GM19099 (cell line): ENCODE measurements around the gene CDH15.

Experiments
- POLR2A ChIP-seq: IDR thresholded peaks from 3 replicates; pipeline ENCODE4 v1.6.1; 2011; ENCODE audit warnings: low read depth; ENCODE audit not compliant: insufficient read length; ENCODE audit errors: extremely low read depth

CDH15 gene

DNA sequence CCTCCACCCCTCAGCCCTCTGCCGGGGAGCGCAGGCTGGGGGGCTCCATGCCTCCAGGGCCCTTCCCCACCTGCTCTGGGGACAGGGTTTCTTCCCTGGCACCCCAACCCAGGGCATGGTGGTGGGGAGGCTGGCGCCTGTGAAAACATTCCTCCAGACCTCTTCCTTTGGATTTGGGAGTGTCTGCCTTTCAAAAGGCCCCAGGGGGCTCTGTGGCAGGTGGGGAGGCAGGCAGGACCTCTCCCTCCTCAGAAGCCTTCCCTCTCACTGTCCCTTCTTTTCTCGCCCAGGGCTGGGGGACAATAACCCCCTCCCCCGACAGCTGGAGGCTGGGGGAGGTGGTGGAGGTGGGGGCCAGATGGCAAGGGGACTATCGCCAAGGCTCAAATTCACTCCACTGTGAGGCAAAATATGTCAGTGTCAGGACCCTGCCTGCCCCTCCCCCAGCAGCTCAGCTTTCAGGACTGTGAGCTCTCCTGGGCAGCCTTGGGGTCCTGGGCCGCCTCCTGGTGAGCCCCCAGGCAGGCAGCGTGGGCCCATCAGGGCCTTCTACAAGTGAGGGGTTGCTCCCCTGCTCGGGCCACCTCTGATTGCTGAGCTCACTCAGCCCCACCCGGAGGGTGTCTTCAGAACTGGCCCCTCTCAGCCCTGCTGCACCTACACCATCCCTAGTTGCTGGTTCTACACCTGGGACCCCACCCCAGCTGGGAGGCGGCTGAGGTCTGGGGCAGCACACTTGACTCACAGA is 1.8 kb downstream of the CDH15 start:
- TF ChIP-seq POLR2A: no peak

DNA sequence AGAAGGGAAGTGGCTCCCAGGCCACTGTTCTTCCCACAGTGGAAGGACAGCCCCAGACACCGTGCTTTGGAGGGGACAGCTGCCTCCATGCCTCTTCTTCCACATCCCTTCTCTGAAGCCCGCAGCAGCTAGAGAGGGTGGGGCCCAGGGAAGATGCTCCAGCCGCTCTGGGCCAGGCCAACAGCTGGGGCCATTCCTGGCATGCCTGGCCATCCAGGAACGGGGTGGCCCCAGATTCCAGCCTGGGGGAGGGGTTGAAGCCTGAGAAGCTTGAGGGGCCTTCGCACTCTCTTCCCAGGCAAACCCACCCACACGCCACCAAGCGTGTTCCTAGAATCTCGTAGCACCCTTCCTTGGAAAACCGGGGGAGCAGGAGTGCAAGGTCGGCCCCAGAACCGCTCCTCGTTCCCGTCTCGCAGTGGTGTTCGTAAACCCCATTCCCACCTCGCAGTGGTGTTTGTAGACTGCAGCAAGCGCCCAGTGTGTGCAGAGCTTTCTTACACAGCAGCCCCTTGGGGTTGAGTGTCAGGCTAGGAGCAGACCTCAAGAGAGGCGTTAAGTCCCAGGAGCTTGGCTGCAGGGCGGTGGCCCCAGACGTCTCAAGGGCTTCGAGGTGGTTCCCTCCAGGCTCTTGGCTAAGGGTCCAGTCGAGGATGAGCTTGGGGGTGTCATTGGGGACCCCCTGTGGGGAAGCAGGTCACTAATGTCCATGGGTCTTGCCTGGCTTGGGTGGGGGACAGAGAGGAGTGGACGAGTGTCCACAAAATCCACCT is 2.7 kb downstream of the CDH15 start:
- no peak for TF ChIP-seq POLR2A

DNA sequence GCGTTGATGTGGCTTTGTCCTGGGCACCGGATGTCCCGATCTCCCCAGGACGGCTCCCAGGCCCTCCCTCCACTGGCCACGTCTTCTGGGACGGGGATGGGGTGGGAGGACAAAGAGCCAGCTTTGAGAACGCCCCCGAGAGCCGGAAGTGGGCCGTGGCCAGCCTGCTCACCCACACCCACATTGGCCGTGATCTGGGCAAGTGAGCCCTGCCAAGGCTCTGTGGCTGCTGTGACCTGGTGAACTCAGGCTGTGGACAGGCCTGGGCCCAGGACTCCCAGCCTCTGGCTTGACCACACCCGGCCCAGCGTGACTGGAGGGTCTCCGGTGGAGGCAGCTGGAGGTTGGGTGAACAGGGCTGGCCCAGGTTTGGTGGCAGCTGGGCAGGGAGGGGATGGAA is 3.3 kb downstream of the CDH15 start:
- TF ChIP-seq POLR2A: no peak

DNA sequence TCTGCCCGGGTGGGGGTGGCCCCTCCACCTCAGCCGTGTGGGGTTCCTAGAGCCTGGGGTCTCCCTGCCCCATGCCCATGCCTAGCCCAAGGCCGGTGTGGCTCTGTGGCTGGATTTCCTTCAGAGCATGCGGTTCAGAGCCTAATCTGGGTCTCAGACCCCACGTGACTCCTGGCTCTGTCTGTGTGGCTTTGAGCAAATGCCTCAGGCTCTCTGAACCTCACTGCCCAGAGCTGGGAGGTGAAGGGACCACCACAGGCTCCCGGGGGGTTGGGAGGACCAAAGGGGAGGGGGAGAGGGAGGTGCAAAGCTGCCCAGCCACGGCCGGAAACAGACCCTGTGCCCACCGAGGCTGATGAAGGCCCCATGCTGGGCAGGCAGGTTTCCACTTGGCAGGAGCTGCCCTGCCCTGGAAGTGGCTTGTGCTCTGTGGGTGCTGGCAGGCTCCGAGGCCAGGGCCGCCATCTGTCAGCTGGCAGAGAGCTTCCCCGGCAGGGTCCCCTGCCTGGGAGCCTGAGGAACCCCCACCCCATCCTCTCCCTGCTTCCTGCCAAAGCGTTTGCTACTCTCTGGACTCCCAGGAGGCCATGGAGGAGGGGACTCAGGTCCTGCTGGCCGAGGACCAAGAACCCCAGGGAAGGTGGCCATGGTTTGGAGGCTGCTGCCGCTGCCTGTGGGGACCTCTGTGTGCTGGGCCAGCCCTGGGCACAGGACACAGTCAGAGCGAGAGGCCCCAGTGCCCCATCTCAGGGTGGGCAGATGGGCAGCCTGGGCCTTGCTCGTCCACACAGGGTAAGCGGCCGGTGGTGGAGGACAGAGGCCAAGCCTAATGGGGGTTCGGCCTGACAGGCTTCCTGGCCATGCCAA is 4.0 kb downstream of the CDH15 start:
- no peak for TF ChIP-seq POLR2A

DNA sequence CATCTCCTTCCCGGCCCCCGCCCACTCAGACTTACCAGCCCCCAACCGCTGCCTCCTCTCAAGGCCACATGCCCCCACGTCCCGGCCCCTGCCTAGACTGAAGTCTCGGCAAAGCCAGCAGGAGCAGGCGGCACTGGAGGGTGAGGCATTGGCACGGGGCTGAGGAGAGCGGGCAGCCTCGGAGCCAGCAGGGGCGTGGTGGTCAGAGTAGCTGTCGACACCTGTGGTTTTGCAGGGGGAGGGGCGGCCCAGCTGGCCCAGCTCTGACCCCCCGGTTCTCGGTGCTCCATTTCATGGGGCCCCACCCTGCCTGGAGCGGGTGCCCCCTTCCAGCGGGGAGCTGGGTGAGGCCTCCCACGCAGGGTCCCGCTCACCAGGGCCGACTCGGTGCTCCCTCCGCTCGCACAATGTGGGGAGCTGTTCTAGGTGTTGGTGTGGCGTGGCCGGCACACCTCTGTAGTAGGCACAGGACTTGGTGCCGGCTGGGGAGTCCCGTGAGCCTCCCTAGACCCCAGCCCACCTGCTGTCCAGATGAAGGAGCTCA is 4.7 kb downstream of the CDH15 start:
- TF ChIP-seq POLR2A: no peak

DNA sequence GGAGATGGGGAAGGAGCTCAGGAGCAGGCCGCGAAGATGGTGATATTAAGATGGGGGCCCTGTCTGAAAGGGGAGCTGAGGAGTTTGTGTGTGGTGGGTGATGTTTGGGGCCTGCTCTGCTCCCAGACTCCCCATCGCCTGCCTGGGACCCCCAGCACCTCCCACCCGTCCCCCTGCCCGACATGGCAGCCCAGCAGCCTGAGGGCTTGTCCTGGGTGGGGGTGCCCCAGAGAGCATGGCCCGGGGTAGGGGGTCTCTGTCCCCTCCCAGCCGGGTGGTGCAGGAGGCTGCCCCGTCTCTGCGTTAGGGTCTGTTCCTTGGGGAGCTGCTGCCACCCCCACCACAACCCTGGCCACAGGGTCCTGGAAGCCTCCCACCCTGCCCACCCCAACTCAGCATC is 5.2 kb downstream of the CDH15 start:
- no peak for TF ChIP-seq POLR2A

DNA sequence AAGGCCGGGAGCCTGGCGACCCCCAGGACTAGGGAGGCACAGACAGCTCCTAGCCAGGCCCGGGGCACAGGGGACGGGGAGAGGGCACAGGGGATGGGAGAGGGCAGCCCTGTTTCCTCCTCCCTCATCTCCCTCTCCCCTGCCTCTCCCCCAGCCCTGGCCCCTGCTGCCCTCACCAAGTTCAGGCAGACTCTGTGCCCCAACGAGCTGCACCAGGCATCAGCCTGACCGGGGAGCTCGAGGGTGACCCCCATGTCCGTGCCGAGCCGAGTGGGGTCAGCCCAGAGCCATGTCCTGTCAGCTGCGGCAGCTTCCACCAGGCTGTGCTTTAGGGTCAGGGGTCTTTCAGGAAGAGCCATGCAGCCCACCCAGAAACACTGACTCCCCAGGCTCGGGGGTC is 6.0 kb downstream of the CDH15 start:
- no peak for TF ChIP-seq POLR2A

DNA sequence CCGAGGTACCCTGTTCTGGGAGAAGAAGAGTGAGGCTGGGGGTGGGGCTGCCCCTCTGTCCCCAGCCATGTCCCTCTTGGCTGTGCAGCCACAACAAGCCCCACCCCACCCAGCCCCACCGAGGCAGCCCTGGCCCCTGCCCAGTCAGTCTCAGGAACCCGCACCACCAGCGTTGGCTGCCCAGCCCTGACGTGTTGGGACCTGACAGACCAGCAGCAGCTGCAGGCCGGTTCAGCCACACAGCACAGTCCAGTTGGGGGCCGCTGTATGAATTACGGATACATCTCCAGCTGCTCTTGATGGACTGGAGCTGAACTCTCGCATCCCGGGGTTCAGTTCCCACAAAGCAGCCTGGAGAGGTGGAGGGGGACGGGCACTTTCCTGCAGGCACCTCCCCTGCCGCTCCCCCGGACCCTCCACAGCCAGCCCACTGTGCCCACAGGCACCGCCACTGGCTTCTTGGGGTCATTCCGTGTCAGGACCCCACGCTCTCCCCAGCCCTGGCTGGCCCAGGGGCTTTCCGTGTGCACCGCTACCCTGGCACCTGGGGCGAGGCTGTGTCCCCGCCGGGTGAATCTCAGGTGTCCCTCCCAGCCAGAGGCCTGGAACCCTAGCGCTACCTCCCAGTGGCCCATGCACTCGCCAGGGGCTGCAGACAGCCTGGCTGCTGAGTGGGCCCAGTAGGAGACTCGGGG is 7.1 kb downstream of the CDH15 start:
- no peak for TF ChIP-seq POLR2A

DNA sequence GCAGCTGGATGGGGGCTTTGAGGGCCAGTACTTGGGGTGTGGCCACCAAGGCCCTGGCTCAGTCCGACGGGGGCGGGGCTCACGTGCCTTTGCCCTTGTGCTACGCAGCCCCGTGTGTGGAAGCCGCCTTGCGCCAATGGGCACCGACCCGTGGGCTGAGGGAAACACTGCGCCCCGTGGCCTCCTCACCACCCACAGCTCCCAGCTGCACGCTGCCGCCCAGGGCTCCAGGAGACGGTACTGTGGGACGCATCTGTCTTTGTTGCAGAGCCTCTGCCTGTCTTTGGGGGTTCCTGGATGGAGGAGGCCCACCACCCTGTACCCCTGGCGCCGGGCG is 7.6 kb downstream of the CDH15 start:
- no peak for TF ChIP-seq POLR2A

DNA sequence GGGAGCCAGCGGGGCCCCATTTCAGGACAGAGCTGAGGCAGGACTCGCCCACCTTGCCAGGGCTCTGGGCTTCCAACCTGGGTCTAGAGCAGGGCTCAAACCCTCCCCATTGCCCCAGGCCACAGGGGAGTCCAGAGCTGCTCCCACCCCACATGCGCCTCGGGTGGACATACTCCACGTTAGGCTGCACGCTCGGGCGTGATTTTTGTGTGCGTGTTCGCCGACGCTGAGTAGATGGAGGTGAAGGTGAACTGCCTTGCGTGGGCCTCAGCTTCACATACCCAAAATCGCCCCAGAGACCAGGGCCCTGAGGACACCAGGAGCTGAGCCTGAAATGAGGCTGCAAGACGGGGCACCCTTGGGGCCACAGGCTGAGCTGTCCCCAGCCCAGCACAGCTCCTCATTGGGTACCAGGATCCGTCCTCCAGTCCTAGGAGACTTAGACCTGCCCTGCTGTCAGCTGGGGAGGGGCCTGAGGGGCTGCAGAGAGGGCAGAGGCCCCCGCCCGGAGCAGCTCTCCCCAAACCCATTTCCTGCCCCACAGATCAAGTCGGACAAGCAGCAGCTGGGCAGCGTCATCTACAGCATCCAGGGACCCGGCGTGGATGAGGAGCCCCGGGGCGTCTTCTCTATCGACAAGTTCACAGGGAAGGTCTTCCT is 8.2 kb downstream of the CDH15 start:
- TF ChIP-seq POLR2A: no peak

DNA sequence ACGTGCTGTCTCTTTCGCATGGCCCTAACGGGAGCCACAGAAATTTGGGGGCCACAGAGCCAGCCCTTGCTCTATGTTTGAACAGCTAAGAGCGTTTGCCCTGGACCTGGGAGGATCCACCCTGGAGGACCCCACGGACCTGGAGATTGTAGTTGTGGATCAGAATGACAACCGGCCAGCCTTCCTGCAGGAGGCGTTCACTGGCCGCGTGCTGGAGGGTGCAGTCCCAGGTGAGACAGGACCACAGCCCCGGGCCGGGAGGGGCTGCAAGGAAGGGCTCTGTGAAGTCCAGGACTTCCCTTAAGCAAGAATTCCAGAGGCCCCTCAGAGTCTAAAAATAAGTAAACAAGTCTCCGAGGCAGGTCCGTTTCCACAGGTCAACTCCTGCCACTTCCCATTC is 11.9 kb downstream of the CDH15 start:
- no peak for TF ChIP-seq POLR2A

DNA sequence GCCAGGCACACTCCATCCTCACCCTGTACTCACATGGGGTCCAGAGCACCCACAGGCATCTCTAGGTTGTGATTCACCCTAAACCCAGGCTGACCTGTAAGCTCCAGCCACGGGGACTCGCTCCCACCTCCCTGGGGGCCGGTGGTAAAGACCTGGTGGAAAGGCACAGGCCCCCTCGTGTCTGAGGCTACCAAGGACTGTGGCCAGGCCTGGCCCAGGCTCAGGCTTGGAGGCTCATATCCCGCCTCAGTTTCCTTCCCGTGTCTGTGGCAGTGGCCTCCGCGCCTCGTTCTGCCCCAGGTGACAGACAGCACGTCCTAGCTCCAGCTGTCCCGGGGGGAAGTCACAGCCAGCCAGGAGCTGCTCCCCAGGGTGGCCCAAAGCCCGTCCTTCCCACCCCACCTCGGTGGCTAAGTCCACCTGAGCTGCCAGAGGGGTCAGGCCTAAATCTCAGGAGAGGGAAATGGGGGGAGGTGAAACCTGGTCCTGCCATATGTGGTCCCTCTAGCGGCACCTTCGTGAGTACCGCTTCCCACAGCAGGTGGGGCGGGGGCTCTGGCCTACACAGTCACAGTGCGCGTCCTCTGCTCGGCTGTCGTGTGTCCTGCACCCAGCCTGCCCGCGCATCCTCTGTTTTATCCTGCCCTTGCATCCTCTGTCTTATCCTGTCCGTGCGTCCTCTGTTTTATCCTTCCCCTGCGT is 12.6 kb downstream of the CDH15 start:
- TF ChIP-seq POLR2A: no peak

DNA sequence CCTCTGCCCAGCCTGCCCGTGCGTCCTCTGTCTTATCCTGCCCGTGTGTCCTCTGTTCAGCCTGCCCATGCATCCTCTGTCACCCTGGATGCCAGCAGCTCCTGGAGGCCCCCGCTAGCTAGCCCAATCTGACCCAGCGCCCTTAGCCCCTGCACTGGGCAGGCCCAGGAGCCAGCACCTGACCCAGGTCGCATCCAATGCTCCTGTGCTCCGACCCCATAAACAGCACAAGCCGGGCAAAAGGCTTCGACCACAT is 13.1 kb downstream of the CDH15 start:
- TF ChIP-seq POLR2A: no peak

DNA sequence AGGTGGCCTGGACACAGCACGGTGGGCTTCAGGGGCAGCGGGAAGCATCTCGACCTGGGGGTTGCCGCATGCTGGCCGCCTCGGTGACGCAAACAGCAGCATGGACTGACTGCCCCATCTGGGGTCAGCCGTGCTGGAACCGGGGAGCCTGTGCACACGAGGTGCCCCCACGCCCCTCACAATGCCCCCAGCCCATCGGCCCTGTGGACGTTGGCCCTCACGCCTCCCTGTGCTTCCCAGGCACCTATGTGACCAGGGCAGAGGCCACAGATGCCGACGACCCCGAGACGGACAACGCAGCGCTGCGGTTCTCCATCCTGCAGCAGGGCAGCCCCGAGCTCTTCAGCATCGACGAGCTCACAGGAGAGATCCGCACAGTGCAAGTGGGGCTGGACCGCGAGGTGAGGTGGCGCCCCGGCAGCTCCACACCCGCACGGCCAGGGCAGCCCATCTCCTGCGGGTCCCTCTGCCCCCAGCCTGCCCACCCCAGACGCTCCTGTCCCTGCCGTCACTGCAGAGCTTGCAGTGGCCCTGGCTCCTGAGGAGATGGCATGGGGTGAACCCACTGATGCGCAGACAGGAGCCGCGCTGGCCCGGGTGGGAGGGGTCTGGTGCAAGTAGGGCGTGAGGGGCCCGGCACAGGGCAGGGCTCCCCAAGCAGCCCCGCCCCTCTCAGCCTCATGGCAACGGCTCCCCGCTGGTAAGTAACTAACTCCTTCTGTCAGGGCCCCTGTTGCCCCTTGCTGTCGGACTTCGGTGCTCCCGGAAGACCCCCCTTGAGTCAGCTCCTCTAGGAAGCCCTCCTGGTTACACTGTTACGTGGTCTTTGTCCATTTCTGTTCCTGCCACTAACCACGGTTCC is 13.6 kb downstream of the CDH15 start:
- no peak for TF ChIP-seq POLR2A
